SU-DHL-6 (cell line): ENCODE data around the gene FAM3A.

Source experiments
- H2AFZ ChIP-seq: fragments of 200-600 bp; sonication (generic); 2 replicates; pipeline ENCODE4 v1.6.1; 2014; ENCODE audit warnings: low read depth, mild to moderate bottlenecking, moderate library complexity, mixed read lengths, antibody characterized with exemption, low read length; ENCODE audit not compliant: severe bottlenecking
- H3F3A ChIP-seq: fragments of 200-600 bp; shearing (Covaris generic); 2 replicates; pipeline ENCODE4 v1.6.0; 2016; ENCODE audit warnings: antibody characterized with exemption, mild to moderate bottlenecking; ENCODE audit not compliant: insufficient read depth
- H3K27ac ChIP-seq: fragments of 200-600 bp; sonication (generic); 2 replicates; pipeline ENCODE4 v1.5.1; 2016; ENCODE audit warnings: low read depth, mild to moderate bottlenecking, low read length, moderate library complexity, mixed read lengths
- H3K27me3 ChIP-seq: fragments of 200-600 bp; sonication (generic), shearing (Covaris generic); 2 replicates; pipeline ENCODE4 v1.6.0; 2014; ENCODE audit warnings: mild to moderate bottlenecking, low read length
- H3K36me3 ChIP-seq: fragments of 200-600 bp; sonication (generic); 2 replicates; pipeline ENCODE4 v1.6.1; 2014; ENCODE audit warnings: mild to moderate bottlenecking, low read length, mixed read lengths
- H3K4me2 ChIP-seq: fragments of 300-600, 200-600 bp; shearing (Covaris generic), sonication (generic); 2 replicates; pipeline ENCODE4 v1.6.0; 2014; ENCODE audit warnings: low read length, low read depth, mild to moderate bottlenecking; ENCODE audit not compliant: poor library complexity, severe bottlenecking
- H3K4me3 ChIP-seq: fragments of 200-600 bp; sonication (generic); 2 replicates; pipeline ENCODE4 v1.5.1; 2014; ENCODE audit warnings: antibody characterized with exemption, low read length, mild to moderate bottlenecking, mixed read lengths; ENCODE audit not compliant: insufficient read depth, poor library complexity, severe bottlenecking
- H3K79me2 ChIP-seq: fragments of 200-600 bp; sonication (generic); 2 replicates; pipeline ENCODE4 v1.6.1; 2014; ENCODE audit warnings: mild to moderate bottlenecking, low read length, moderate library complexity; ENCODE audit not compliant: insufficient read depth
- H3K9ac ChIP-seq: fragments of 200-600 bp; sonication (generic); 2 replicates; pipeline ENCODE4 v1.7.0; 2014; ENCODE audit warnings: mild to moderate bottlenecking, low read length
- H3K9me2 ChIP-seq: fragments of 200-600 bp; sonication (generic); replicated peaks from 2 replicates; pipeline ENCODE4 v1.6.1; 2014; ENCODE audit warnings: low read length; ENCODE audit not compliant: insufficient read depth
- H3K9me3 ChIP-seq: fragments of 200-600 bp; sonication (generic); 2 replicates; pipeline ENCODE4 v1.6.1; 2014; ENCODE audit warnings: low read length, mixed read lengths; ENCODE audit not compliant: insufficient read depth
- H4K20me1 ChIP-seq: fragments of 200-600 bp; sonication (generic); 2 replicates; pipeline ENCODE4 v1.6.1; 2014; ENCODE audit warnings: low read depth, mild to moderate bottlenecking, antibody characterized with exemption, low read length, moderate library complexity, mixed read lengths
- EZH2phosphoT487 ChIP-seq: fragments of 200-600 bp; sonication (generic), shearing (Covaris generic); conservative IDR thresholded peaks from 2 replicates; pipeline ENCODE4 v1.6.1; 2018; ENCODE audit warnings: mild to moderate bottlenecking, antibody characterized with exemption, low read length, moderate library complexity, mixed read lengths
- TF ChIP-seq, protein P1 (sequence below): fragments of 200-600 bp; sonication (generic); IDR thresholded peaks from one replicate; pipeline ENCODE4 v1.5.1; 2017; ENCODE audit warnings: antibody characterized with exemption, mild to moderate bottlenecking, low read length, moderate library complexity; ENCODE audit not compliant: insufficient read depth, poor library complexity, severe bottlenecking

FAM3A gene

DNA sequence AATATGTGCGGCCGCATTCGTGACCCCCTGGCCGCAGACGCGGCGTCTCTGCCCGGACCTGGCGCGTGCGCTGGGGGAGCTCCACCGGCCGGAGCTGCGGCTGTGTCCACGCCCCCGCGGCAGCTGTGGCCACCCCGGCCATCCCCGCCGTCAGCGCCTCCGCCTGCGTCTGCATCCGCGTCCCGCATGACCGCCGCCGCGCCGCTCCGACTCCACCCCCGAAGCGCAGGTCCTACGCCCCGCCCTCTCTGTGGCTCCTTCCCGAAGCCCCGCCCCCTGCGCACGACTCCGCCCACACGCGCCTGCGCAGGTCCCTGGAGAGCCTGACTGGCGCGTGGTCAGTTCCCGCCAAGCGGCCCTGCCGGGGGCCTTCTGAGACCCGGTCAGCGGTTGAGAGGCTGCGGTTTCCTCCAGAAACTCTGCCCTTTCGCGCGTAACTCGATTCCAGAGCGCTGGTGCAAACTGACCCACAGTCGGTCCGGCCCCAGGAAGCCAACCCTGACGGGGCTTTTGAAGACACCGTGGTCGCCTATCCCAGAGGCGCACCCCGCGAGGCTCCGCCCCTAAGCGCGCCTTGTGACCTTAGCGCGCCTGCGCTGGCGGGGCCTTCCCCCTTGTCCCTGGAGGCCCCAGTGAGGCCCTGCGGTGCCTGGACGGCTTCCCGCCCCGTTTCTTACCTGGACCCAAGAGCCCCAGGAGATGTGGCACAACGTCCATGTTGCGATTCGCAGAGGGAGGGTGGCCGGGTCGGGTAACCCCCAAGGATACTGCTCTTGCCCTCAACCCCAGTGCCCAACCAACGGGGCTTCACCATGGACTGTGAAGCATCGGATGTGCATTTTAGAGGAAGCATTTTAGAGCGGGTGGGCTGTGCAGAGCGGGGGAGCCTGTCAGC, 37.1 kb downstream of the FAM3A start, which contains the start of gene LAGE3:
TSS of gene LAGE3 (minus strand) at position 554 of the 895 bp plus-strand sequence. CDS start at position 188, 366 bp downstream.
- no peaks in the 10 kb centered on the region for H3K9me3 ChIP-seq
- no peaks in the 10 kb centered on the region for H3K9me2 ChIP-seq
- H3F3A ChIP-seq, result peaks cover 28% of the 10 kb centered on the region
- H3K4me2 ChIP-seq, result peak within 1 kb of the TSS; percentile 89
- peak within 1 kb of the TSS; percentile 88 for H3K27ac ChIP-seq
- H3K36me3 ChIP-seq, result no peaks in the 10 kb centered on the region
- no peak within 1 kb of the TSS for H2AFZ ChIP-seq
- no peaks in the 10 kb centered on the region for H3K27me3 ChIP-seq
- TF ChIP-seq, protein P1, sequence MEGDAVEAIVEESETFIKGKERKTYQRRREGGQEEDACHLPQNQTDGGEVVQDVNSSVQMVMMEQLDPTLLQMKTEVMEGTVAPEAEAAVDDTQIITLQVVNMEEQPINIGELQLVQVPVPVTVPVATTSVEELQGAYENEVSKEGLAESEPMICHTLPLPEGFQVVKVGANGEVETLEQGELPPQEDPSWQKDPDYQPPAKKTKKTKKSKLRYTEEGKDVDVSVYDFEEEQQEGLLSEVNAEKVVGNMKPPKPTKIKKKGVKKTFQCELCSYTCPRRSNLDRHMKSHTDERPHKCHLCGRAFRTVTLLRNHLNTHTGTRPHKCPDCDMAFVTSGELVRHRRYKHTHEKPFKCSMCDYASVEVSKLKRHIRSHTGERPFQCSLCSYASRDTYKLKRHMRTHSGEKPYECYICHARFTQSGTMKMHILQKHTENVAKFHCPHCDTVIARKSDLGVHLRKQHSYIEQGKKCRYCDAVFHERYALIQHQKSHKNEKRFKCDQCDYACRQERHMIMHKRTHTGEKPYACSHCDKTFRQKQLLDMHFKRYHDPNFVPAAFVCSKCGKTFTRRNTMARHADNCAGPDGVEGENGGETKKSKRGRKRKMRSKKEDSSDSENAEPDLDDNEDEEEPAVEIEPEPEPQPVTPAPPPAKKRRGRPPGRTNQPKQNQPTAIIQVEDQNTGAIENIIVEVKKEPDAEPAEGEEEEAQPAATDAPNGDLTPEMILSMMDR, result no peak
- no peak for TF ChIP-seq EZH2phosphoT487
- no peaks in the 10 kb centered on the region for H4K20me1 ChIP-seq
- H3K79me2 ChIP-seq, result no peaks in the 10 kb centered on the region
- peak within 1 kb of the TSS; percentile 71 for H3K4me3 ChIP-seq
- H3K9ac ChIP-seq, result peak within 1 kb of the TSS; percentile 78

GRCh38 chrX:154477891-154478477, 38.0 kb downstream of the FAM3A start:
- Histone ChIP-seq H3K27ac (peak overlapping the region; percentile 88), H3F3A (peaks cover 20% of the 10 kb centered on the region), H2AFZ (no peak overlapping the region), H3K9ac (peak overlapping the region; percentile 78), H3K4me3 (peak overlapping the region; percentile 71), H3K79me2 (no peaks in the 10 kb centered on the region), H4K20me1 (no peaks in the 10 kb centered on the region), H3K4me2 (peak overlapping the region; percentile 89), H3K36me3 (no peaks in the 10 kb centered on the region), H3K9me2 (no peaks in the 10 kb centered on the region), H3K9me3 (no peaks in the 10 kb centered on the region), H3K27me3 (no peaks in the 10 kb centered on the region)
- TF ChIP-seq, protein P1, result no peak
- no peak for TF ChIP-seq EZH2phosphoT487

GRCh38 chrX:154476821-154477220, 39.2 kb downstream of the FAM3A start:
- Histone ChIP-seq H3F3A (peaks cover 18% of the 10 kb centered on the region), H3K36me3 (no peaks in the 10 kb centered on the region), H3K9me2 (no peaks in the 10 kb centered on the region), H3K4me2 (no peak overlapping the region), H3K27me3 (no peaks in the 10 kb centered on the region), H3K9me3 (no peaks in the 10 kb centered on the region), H3K27ac (no peak overlapping the region), H2AFZ (no peak overlapping the region), H4K20me1 (no peaks in the 10 kb centered on the region), H3K79me2 (no peaks in the 10 kb centered on the region), H3K9ac (no peak overlapping the region), H3K4me3 (no peak overlapping the region)
- TF ChIP-seq, protein P1, result no peak
- TF ChIP-seq EZH2phosphoT487, result no peak
